Renal pelvis (tissue), 4 donors: ENCODE measurements around the gene NELFB. TPM values are rescaled to one million over a fixed set of nuclear protein-coding genes. Genes with fewer than 3 reads are reported as not detected.

Source experiments
- DNase-seq: peaks from one replicate; pipeline ENCODE4 v3.0.0-alpha.2; 2013
- polyA plus RNA-seq, 3 donors: library from polyadenylated mRNA; unstranded; fragments of 120-200 nt; gene quantifications; one replicate each; pipeline ENCODE4 v1.2.1, GENCODE V29; 2013; ENCODE audit not compliant: insufficient read length in 3 of 3

Gene NELFB
- polyA plus RNA-seq, 3 donors: 57.3 to 65.4 (median 61.7) TPM

DNA sequence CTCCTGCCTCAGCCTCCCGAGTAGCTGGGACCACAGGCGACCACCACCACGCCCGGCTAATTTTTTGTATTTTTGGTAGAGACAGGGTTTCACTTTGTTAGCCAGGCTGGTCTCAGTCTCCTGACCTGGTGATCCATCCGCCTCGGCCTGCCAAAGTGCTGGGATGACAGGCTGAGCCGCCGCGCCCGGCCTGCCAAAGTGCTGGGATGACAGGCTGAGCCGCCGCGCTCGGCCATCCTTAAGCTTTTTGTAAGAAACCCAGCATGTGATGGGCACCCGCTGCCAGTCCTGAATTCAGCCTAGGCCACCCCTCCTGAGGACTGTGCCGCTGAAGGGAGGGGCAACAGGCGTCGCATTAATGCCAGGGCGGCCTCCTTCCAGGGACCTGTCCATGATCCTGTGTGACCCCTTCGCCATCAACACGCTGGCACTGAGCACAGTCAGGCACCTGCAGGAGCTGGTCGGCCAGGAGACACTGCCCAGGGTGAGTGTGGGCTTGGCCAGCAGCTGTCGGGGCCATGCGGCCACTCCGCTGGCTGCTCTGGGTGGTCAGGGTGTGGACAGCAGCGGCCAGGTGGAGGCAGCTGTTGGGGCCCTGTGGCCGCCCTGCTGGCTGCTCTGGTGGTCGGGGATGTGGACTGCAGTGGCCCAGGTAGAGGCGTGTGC lies 10.5 kb downstream of the NELFB start:
- no peak for DNase-seq

DNA sequence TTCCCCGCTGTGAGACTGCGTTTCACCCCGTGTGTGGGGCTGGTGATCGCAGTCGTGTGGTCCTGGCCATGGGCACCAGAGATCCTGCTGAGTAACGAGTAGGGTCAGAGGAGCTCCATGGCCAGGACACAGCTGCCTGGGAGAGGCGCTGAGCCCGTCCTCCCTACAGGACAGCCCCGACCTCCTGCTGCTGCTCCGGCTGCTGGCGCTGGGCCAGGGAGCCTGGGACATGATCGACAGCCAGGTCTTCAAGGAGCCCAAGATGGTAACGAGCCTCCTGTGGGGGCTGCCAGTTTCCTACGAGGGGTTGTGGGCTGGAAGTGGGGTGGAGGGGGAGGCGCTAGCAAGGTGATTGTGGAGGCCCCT lies 11.0 kb downstream of the NELFB start:
- DNase-seq: no peak

DNA sequence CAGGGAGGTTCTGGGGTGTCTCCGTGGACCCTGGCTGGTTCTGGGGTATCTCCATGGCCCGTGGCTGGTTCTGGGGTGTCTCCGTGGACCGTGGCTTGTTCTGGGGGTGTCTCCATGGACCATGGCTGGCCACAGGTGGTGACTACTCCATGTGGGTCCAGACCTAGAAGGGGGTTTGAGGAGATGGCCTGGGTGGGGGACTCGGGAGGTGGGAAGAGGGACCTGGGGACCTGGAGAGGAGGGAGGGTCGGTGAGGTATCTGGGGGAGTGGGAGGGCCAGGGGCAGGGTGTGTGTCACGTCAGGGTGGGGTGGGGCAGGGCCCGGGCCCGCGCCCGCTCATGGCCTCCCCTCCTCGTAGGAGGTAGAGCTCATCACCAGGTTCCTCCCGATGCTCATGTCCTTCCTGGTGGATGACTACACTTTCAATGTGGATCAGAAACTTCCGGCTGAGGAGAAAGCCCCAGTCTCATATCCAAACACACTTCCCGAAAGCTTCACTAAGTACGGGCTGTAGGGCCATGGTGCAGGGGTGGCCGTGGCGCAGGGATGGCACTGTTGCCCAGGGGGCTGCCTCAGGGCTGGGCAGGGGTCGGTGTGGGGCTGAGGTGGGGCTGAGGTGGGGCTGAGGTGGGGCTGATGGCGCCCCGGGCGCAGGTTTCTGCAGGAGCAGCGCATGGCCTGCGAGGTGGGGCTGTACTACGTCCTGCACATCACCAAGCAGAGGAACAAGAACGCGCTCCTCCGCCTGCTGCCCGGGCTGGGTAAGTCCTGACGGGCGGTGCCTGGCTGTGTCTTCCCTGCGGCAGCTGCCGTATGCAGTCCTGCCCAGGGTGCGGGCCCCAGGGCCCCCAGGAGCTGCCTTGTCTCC lies 11.7 kb downstream of the NELFB start:
- no peak for DNase-seq

DNA sequence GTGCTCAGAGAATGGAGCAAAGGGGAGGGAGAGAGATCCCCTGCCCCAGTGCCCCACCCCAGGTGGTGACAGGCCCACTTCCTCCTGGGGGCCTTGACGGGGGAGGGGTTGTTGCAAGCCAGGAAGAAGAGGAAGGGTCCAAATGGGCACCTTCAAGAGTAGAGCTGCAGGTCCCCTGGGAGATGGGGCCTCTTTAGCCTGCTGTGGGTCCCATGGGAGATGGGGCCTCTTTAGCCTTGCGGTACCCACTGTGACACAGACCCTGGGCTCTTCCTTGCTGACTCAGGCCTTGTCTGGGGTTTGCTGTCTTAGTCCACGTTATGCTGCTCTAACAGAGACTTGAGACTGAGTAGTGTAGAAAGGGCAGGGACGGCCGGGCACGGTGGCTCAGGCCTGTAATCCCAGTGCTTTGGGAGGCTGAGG lies 12.8 kb downstream of the NELFB start:
- no peak for DNase-seq

DNA sequence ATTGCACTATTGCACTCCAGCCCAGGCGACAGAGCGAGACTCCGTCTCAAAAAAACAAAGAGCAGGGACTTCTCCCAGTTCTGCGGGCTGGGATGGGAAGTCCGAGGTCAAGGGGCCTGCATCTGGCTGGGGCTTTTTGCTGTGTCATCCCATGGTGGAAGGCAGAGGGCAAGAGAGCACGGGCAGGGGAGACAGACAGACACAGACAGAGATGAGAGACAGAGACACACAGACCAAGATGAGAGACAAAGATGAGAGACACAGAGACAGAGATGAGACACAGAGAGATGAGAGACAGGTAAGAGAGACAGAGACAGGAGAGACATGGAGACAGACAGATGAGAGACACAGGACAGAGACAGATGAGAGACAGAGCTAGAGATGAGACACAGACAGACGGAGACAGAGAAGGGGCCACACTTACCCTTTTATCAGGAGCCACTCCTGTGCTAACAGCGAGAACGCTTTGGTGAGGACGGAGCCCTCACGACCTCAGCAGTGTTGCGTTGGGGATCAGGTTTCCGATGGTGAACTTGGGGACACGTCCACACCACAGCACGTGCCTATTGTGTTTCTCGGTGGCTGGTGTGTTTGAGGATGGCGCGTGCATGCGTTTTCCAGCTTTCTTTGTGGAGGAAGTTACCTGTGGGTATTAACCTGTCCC lies 13.5 kb downstream of the NELFB start:
- DNase-seq: no peak

DNA sequence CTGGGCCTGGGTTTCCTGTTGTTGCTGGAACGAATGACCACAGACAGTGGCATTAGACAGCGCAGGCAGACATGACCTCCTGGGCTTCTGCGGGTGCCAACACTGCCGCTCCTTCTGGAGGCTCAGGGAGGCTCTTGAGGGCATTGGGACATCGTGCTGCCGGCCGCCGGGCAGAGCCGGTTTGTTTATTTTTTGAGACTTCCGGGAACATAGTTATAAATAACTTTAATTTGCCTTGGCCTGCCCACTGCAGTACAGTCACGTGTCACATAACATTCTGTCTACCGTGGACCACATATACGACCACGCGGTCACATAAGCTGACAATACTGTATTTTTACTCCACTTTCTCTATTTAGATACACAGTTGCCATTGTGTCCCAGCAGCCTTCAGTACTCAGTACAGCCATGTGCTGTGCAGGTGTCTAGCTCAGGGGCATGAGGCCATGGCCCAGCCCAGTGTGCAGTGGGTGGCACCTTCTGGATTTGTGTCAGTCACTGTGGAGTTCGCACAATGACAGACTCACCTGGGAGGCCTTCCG lies 14.2 kb downstream of the NELFB start:
- DNase-seq: no peak

DNA sequence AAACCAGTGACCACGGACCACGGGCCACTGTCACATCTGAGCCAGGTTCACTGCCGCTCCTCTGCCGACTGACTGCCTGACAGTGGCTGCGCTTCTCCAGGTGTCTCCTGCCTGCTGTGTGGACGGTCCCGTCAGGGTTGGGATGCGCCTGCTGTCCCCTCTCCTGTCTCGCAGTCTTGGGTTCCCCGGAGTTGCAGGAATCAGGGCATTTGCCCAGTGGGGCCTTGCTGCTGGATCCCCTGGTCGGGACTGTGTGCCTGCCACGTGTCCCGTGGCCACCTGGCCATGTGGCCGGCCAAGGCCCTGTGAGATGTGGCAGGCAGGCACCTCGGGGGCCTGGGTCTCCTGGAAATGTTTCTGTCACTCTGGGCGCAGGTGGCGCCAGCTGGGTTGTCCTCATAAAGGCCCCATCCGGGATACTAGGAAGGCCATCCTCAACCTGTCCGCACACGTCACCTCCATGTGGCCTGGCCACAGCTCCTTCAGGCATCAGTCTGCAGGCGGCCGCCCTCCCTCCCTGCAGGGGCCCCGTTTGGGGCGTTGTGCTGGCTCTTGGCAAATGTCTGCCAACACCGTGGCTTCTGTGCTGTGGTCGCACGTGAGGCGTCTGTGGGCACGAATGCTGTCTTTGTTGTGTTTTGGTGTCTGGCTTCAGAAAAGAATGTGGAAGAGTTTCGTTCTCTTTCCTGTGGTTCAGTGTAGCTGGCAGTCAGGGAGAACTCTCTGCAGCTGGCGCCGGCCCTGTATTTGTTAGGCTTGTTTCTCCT lies 16.0 kb downstream of the NELFB start:
- DNase-seq: no peak

DNA sequence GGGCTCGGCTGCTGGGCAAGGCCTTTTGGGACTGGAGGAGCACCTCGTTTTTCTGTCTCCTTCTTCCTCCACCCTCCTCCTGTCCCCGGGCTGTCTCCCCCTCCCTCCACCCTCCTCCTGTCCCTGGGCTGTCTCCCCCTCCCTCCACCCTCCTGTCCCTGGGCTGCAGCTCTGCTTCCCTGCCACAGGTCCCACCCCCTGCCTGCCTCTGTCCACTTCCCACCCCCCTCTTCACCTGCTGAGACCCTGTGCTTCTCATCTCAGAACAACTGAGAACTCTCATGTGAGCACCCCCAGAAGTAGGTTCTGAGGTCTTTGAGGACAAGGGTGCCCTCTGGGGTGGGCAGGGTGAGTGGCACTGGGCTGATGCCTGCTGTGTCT lies 16.6 kb downstream of the NELFB start:
- DNase-seq: no peak

DNA sequence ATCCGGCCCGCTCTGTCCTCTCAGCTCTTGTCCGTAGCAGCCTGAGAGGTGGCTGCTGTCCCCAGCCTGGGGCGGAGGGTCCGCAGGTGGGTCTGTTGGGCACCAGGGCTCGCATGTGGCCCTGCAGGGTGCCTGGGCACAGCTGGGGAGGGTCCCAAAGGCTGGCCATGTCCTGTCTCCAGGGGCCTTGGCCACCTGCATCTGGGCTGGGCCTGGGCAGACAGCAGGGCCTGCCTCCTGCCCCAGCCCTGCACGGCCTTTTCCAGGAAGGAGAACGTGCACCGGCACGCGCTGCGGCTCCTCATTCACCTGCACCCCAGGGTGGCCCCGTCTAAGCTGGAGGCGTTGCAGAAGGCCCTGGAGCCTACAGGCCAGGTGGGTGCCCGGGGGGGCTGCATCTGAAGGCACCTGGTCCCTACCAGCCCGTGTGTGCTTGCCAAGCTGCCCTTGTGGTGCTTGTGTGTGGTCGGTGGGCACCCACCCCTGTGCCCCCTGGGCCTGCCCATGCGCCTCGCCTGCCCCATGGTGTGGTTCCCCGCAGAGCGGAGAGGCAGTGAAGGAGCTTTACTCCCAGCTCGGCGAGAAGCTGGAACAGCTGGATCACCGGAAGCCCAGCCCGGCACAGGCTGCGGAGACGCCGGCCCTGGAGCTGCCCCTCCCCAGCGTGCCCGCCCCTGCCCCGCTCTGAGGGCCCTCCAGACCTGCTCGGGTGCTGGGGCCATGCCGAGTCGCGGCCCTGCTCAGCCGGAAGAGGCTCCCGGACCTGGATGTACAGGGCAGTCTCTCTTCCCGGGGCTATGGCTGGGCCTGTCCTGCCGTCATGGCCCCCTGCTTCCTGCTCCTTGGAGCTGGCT lies 17.3 kb downstream of the NELFB start:
- no peak for DNase-seq

DNA sequence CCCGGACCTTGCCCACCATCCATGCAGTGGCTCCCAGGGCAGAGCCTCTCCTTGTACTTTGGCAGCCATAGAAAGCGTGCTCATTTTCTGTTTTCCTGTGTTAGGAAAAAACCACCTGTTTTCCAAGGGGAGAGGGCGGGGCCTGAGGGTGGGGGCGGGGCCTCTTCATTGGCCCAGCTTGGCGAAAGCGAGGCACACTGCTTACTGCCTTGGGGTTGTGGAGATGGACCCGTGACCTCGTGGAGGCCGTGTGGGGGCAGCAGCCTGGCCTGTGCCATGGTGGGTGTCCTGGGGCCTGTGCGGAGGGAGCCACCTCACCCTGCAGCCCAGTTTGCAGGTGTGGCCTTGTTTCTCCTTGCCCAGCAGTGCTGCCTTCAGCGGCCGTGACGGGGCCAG lies 18.0 kb downstream of the NELFB start:
- no peak for DNase-seq

DNA sequence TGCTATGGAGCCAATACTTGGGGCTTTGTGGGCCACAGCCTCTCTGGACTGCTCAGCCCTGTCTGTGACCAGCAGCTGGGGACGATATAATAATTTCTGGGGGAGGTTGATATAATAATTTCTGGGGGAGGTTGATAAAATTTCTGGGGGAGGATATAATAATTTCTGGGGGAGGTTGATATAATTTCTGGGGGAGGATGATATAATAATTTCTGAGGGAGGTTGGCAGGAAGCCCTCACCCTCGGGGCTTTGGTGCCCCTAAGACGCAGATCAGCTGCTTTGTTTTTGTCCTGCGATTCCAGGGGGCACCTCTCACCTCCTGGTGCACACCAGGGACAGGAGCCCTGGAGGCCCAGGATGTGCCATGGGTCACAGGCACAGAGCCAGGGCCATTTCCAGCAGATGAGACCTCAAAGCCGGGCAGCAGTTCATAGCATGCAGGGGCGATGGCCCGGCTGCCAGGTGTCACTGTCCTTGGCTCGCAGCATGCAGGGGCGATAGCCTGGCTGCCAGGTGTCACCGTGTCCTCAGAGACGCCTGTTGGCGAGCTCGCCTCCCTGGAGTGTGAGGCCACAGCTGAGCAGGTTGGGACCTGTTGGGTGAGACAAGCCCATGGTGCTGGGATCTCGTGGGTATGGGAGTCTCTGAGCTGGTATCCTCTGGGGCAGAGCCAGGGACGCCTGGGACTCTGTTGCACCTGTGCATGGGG lies 18.6 kb downstream of the NELFB start:
- no peak for DNase-seq

DNA sequence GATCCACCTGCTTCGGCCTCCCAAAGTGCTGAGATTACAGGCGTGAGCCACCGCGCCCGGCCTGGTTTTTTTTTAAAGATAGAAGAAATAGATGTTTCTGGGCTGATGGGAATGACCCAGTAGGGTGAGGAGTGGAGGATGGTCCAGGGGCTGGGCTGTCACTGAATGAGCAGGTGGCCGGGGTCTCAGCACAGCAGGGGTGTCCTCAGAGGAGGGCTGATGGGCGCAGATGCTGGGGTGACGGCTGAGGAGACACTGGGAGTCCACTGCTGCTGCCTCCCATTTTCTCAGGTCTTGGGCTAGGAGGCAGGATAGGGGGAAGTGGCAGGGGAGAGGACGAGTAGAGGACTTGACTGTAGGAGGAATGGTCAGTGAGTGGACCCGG lies 20.1 kb downstream of the NELFB start:
- DNase-seq: no peak

DNA sequence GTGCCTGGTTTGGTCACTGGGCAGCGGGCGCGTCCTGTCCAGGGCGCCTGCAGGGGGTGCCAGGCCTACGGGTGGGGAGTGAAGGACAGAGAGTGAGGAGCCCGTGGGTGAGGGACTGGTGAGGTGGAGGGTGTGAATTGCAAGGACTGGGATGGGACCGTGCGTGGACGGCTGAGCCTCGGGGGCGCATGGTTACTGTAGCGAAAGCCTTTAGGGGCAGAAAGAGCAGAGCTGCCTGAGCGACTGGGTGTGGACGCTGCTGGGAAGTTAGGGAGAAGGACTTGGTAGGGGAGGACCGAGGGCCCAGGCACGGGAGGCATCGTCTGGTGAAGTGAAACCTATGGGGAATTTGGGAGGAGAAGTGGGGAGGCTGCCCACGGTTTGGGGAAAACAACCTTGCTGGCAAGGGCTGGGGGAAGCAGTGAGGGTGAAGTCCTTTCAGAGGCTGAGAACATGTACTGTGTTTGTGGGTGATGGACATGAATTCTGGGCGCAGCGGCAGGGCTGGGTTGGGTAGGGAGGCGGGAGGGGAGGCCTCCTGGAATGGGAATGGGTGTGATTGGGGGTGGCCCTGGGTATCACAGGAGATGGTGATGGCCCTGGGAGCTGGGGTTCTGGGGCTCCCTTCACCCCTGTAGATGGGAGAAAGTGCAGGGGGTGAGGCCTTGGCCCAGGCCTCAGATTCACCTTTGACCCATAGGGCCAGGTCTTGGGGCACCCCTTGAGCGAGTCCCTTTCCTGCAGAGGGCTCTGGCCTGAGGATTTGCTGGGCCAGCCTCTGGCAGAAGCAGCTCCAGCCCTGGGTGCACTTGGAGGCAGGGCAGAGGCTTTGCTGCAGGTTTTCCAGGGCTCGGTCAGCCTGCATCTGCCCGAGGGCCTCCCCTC lies 20.7 kb downstream of the NELFB start:
- no peak for DNase-seq

DNA sequence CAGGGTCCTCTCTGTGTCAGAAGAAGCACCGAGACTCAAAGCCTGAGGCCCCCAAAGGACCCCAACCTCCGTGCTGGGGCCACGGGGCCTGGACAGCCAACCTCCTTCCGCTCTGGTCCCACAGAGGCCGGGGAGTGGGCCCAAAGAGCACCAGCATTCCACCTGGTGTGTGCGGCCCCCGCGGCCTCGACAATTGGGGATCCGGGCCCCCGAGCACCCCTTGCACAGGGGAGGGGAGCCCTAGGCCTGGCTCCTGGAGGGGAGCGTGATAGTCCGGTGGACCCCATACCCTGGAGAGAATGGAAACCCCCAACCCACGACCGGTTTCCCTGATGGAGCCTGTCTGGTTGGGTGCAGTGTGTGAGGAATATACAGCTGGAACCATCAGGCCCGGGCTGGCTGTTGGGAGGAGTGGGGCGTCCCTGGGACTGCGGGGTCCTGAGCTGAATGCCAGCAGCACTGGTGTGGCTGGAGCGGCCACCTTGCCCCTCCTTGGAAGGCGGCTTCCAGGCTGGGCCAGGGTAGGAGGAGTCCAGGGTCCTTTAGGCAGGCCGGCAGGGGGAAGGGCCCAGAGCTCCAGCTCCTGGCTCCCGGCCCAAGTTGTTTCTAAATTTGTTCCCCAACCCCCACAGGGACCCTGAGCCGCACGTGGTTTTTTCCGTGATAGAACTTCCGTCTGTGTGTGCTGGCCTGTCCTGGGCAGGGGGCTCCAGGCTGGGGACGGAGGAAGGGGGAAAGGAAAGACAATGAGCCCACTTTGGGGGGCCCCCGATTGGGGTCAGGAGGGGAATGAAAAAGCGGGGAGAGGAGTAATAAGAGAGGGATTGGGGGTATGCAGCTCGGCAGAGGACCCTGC lies 21.6 kb downstream of the NELFB start:
- no peak for DNase-seq

DNA sequence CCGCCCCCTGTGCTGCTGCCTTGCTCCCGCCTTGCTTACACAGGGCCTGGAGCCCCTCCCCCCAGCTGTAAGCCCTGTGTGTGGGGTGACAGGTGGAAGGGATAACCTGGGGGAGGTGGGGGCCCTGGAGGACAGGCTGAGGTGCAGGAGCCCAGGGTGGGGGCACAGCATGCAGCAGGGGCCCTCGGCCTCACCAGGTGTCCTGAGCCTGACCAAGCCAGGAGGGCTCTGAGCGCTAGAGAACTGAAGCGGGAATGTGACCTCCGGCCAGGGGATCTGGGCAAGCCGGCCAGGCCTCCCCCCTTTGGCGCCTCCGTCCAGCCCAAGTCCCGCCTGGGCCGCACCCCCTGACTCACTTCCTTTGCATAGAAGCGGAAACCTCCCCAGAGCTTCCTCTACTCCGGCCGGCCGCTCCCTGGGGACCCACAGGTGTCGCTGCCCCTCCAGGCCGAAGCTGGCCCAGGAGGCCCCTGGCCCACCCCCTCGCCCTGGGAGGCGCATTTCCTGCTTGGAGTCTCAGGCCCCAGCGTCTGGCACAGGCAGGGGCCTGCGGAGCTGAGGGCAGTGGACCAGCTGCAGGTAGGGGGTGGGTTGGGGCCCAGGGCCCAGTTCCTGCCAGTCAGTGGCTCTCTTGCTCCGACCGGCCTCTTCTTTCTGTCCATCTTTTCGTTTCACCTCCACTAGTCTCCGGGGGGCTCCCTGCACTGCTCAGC lies 22.4 kb downstream of the NELFB start, which contains the start of gene TOR4A:
Gene TOR4A (plus strand): TSS at position 398 of the 713 bp plus-strand sequence. CDS start 964 bp downstream, outside the sequence.
- DNase-seq: no peak

DNA sequence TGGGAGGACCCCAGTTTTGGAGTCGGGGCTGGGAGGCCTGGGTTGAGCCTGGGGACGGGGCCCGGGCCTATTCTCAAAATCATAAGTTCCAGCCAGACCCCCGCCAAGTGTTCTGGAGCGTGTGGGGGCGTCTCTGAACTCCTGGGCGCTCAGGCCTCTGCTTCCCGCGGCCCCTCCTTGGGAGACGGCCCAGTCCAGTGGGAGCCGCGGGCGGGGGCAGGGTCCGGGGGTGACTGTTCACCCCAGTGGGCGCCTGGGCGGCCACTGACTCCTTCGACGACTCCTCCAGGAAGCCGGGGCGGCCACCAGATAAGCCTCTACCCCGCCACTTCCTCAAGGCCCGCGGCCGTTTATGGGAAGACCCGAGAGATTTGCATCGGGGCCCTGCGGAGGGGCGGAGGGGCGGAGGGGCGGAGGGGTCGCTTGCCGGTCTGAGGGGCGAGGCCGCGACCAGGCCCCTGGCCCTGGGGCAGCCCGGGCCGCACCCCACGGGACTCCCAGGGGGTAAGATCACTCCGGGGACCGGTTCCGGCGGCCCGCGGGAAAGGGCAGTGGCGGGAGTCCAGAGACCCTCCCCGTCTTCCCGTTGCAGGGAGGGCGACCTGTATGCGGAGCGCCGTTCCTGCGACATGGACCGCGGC lies 23.1 kb downstream of the NELFB start:
- no peak for DNase-seq
